T-helper 1 cell treated with Interleukin-12 subunit alpha and Interleukin-12 subunit beta and Interleukin-4 antibody, amounts not matched to agents 30 μg/mL and 1 μg/mL, for 36 hours (primary cell): ENCODE data around the gene NLRP14.

ENCODE experiments used
- H3K27ac Mint-ChIP-seq: one replicate; pipeline ENCODE4 v1.8.0; 2021; ENCODE audit warnings: mild to moderate bottlenecking, mixed read lengths
- H3K27me3 Mint-ChIP-seq: one replicate; pipeline ENCODE4 v1.8.0; 2021; ENCODE audit warnings: low read depth, mixed read lengths
- H3K36me3 Mint-ChIP-seq: one replicate; pipeline ENCODE4 v1.8.0; 2021; ENCODE audit warnings: low read depth, mixed read lengths
- H3K4me1 Mint-ChIP-seq: one replicate; pipeline ENCODE4 v1.8.0; 2021; ENCODE audit warnings: low read depth, mixed read lengths
- H3K4me3 Mint-ChIP-seq: one replicate; pipeline ENCODE4 v1.8.0; 2021; ENCODE audit warnings: mild to moderate bottlenecking, moderate library complexity, mixed read lengths
- H3K9me3 Mint-ChIP-seq: one replicate; pipeline ENCODE4 v1.8.0; 2021; ENCODE audit warnings: mixed read lengths

NLRP14 gene

GRCh38 chr11:7081441-7081840 lies 61.2 kb downstream of the NLRP14 start:
- H3K27ac Mint-ChIP-seq: no peak overlapping the region
- H3K36me3 Mint-ChIP-seq: no peaks in the 10 kb centered on the region
- no peaks in the 10 kb centered on the region for H3K9me3 Mint-ChIP-seq
- H3K4me1 Mint-ChIP-seq: no peaks in the 10 kb centered on the region
- no peaks in the 10 kb centered on the region for H3K27me3 Mint-ChIP-seq
- no peak overlapping the region for H3K4me3 Mint-ChIP-seq

DNA sequence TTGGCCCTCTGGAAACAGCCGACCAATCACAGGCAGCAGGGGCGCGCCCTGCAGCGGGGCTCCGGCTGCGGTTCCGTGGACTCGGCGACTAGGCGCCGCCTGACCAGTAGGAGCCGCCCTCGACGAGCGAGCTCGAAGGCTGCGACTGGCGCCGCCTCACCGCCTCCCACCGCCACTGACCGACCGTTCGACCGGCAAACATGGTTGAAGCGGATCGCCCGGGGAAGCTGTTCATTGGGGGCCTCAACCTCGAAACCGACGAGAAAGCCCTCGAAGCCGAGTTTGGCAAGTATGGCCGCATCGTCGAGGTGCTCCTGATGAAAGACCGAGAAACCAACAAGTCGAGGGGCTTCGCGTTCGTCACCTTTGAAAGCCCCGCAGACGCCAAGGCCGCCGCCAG lies 68.6 kb downstream of the NLRP14 start, which contains the start of gene RBMXL2:
Gene RBMXL2 (plus strand): TSS at position 78 of the 400 bp plus-strand sequence. CDS start 123 bp downstream, at position 201.
- H3K27ac Mint-ChIP-seq: no peak within 1 kb of the TSS
- H3K9me3 Mint-ChIP-seq: no peaks in the 10 kb centered on the region
- no peaks in the 10 kb centered on the region for H3K4me1 Mint-ChIP-seq
- H3K36me3 Mint-ChIP-seq: no peaks in the 10 kb centered on the region
- H3K4me3 Mint-ChIP-seq: no peak within 1 kb of the TSS
- H3K27me3 Mint-ChIP-seq: peaks cover 8% of the 10 kb centered on the region

GRCh38 chr11:7089328-7090251 lies 69.3 kb downstream of the NLRP14 start:
- Mint-ChIP-seq H3K4me3 (no peak overlapping the region), H3K4me1 (no peaks in the 10 kb centered on the region), H3K27ac (no peak overlapping the region), H3K36me3 (no peaks in the 10 kb centered on the region), H3K27me3 (peaks cover 13% of the 10 kb centered on the region), H3K9me3 (no peaks in the 10 kb centered on the region)

GRCh38 chr11:7098235-7098832 lies 78.1 kb downstream of the NLRP14 start:
- Mint-ChIP-seq H3K9me3 (no peaks in the 10 kb centered on the region), H3K4me3 (no peak overlapping the region), H3K36me3 (no peaks in the 10 kb centered on the region), H3K27ac (no peak overlapping the region), H3K4me1 (no peaks in the 10 kb centered on the region), H3K27me3 (peaks cover 12% of the 10 kb centered on the region)

- Mint-ChIP-seq H3K27ac (no peak overlapping the region), H3K36me3 (no peaks in the 10 kb centered on the region), H3K9me3 (no peaks in the 10 kb centered on the region), H3K4me3 (no peak overlapping the region), H3K27me3 (peaks cover 3% of the 10 kb centered on the region), H3K4me1 (no peaks in the 10 kb centered on the region)
Observed at GRCh38 chr11:7115780-7116179, 95.5 kb downstream of the NLRP14 start.

- Mint-ChIP-seq H3K27me3 (peaks cover 7% of the 10 kb centered on the region), H3K36me3 (no peaks in the 10 kb centered on the region), H3K27ac (no peak overlapping the region)
Observed at GRCh38 chr11:7116370-7116769, 96.1 kb downstream of the NLRP14 start.

More at GRCh38 chr11:7116370-7116769, 96.1 kb downstream of the NLRP14 start:
- Mint-ChIP-seq H3K9me3 (no peaks in the 10 kb centered on the region), H3K4me3 (no peak overlapping the region), H3K4me1 (no peaks in the 10 kb centered on the region)
